ENCODE measurements around the gene RAB12.
"Not testable (repeated sequence)": the region's sequence is repeated elsewhere in the genome, so short reads cannot be mapped to it uniquely, and the experiment has no call there.

Gene RAB12

DNA sequence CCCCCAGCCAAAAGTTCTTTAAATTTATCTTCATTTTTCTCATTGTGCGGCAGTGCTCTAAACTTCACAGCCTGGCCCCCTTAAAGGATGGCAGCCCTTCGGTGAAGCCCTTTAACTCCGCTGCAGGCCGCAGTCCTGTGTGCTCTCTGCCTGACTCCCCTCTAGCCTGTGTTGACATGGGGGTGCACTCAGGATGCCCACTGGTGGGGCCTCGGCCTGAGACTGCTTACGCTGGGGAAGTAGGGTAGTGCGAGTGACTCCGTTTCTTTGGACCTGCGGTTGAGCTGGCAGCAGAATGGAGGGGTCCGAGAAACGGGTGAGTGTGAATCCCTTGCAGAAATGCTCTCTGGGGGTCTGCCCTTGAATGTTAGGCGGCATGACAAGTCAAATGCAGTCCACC lies 5.6 kb downstream of the RAB12 start:
- DNase-seq: no peak

DNA sequence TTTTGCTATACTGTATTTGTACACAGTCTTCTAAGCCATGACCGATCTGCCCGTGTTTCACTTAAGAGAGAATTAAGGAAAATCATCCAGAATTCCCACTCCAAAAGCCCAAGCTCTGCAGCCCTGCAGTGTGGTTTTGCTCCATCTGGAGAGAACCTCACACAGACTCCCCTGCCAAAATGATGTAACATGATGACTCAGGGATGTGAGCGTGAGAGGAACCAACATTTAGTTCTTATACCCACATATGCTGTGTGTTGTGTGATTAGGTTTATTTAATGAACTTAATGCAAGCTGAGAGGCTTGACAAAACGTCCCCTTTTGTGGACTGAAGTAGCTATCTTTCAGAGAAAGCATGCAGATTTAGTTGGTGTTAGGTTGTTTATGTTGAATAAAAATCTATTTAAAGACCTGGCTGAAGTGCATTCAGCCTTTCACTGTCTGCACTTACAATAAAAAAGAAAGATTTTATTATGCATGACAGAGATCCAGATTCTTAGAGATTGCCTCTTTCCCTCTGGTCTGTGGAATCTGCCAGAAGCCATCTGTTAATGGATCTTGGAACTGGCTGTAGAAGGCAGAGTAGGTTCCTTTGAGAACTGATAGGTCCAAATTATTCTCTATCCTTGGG lies 6.3 kb downstream of the RAB12 start:
- DNase-seq: peak in 1 of 2 experiments; percentile 45

DNA sequence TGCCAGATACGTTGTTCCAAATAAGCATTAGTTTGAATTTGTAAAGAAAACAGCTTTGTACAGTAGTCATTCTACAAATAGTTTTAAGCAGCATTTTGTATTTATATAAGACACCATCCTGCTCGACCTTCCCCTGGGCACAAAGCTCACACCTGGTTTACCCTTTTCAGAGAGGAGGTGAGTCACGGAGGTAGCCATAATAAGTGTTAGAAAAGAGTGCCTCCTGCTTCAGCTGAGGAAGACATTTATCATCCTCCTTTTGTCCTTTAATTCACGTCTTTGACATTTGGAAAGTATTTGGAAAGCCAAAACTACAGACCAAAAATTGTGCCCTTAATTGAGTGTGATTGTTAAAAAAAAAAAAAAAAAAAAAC lies 6.8 kb downstream of the RAB12 start:
- no peak for DNase-seq

DNA sequence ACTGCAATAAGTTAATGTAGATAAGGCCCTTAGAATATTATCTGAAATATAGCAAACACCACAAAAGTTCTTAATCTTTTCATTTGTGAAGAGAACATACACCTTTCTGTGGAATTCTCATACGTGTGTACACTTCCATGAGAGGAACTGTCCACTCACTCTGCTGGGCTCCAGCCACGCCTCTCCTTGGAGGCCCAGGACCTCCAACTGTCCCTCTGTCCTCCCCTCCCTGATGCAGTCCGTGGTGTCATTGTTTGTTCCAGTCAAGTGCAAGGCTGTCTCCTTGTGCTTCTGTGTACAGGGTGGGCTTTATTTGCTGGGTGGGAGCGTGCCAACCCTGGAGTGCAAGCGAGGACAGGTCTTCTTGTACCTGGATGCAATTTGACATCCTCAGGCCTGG lies 8.7 kb downstream of the RAB12 start:
- no peak for DNase-seq

DNA sequence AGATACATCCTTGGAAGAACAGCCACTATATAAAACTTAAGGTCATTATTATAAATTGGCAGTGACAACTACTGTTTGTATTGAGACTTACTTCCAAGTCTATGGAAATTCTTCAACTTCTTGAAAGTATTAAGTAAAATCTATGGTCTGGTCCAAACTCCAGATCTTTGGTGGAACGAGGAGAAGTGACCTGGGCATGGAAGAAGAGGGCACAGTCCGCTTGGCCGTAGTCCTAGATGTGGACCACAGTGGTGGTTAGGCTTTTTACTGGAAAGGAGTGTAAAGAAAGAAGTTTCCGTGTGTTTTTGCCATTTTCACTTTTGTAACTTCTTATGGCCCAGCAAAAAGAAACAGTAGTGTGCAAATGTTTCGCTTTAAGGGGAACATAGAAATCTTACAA lies 9.8 kb downstream of the RAB12 start:
- no peak for DNase-seq

DNA sequence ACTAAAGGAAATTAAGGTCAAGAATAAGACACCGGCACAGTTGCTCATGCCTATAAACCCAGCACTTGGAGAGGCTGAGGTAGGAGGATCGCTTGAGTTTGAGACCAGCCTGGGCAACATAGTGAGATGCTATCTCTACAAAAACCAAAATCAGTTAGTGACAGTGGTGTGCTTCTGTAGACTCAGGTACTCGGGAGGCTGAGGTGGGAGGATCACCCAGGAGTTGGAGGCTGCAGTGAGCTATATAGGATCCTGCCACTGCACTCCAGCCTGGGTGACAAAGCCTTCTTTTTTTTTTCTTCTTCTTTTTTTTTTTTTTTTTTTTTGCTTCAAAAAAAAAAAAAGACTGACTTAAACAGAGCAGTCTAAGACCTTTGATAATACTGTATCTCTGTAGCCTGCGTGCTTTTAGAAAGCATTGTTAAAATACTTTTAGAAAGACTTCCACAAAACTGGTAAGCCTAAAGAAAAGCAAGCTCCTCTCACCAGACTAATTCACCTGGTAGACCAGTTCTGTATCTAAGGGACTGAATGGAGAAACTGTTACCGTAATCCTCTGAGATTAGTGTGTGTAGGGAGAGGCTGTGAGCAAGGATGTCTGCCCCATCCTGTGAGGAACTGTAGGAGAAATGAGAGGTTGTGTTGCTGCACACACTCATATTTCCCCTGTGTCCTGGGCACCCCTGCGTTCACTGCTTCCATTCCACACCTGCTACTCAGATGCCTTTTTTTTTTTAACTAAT lies 10.8 kb downstream of the RAB12 start:
- DNase-seq: no peak

DNA sequence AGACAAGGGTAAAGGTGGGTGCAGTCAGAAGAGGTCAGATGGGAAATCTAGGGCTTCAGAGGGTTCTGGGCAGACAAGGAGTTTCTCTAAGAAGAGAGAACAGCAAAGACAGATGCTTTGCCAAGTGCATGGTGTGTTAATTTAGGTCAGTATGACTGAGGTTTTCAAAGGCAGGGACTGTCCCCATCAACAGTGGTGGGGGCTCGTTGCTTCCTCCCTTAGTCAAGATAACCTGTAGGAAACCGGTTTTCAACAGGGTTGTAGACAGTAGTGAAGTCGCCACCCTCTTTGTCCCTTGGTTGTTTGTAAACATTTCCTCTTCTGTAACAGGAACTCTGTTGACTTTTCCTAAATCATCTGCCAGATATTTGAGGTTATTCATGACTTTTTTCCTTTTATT lies 11.6 kb downstream of the RAB12 start:
- no peak for DNase-seq

DNA sequence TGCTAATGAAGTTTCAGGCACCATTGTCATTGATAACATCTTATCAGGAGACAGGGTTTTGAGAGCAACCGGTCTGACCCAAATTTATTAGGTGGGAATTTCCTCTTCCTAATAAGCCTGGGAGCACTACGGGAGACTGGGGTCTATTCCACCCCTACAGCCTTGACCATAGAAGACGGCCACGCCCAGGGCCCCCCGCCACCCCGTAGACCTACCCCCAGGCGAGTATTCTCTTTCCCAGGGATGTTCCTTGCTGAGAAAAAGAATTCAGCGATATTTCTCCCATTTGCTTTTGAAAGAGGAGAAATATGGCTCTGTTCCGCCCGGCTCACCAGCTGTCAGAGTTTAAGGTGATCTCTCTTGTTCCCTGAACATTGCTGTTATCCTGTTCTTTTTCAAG lies 13.4 kb downstream of the RAB12 start:
- DNase-seq: not testable (repeated sequence)

DNA sequence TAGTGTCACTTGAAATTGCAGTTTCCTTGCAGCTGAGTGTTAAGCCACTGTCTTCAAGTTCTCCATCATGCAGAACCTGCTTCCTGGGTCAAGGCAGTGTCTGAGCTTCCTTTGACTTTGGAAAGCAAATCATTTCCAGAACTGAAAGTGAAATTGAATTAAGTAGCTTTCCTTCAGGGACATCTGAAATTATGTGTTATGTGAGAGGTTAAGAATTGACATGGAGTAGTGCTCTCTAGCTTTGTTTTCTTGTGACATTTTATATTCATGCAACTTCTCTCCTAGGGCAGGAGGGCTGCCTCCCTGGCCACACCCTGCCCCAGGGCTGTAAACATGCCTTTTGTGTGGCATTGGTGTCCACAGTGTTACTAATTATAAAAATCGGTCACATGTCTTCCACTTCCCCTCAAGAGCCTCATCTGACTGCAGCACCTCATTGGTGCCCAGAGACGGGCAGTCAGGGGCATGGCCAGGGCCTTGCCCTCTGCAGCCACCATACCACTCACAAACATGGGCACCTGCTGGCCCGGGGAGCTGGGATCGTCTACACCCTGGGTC lies 14.4 kb downstream of the RAB12 start:
- DNase-seq: no peak

DNA sequence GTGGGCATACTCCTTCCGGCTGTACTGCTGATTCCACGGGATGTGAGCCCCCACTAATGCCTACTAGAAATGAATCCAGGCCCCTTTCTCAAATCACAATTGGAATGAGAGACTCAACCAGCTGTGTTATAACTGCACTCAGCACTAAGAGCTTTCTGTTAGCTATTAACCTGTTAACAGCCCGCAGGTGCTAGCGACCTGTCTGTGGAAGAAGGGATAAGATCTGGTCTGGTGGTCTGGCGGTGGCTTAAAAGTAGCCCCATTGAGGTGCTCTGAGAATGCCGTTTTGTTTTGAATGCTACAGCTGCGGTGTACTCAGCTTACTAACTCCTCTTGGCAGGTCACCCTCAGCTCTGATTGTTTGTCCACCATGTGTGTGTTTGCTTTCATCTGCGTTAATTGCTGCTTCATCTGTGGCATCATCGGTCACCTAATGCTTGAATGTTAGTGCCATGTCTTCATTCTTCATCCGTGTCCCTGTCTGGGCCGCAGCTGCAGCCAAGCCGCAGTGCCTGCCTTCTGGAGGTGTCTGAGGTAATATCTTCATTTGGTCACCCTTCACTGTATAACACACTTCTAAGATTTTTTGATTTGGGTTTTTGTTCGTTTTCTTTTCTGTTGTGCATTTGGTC lies 16.3 kb downstream of the RAB12 start:
- DNase-seq: no peak

DNA sequence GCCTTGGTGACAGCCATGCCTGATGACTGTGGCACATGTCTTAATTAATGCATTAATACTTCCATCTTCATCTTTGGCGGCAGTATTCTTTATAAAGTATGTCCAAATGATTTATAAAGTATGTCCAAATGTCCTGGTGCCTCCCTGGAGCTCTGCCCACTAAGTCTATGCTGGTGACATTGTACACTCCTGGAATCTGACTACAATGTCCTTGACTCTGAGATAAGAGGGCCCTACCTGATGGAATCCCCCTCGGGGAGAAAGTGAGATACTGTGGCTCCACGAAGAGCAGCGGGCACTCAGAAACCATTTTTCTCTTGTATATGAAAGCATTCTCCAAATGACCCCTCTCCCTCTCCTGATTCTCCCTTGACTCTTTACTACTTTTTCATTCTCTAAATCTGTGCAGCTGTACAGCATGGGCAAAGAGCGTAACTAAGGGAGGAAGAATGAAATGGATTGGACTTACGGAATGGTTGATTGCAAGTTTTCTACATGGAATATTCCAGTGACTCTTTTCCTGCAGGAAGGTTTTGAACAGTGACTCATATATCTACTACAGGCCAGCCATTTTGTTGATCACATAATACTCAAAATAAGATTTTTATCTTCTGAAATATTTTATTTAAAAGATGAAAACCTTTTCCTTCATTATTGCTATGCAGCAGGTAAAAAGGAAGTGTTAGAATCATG lies 17.3 kb downstream of the RAB12 start:
- no peak for DNase-seq

DNA sequence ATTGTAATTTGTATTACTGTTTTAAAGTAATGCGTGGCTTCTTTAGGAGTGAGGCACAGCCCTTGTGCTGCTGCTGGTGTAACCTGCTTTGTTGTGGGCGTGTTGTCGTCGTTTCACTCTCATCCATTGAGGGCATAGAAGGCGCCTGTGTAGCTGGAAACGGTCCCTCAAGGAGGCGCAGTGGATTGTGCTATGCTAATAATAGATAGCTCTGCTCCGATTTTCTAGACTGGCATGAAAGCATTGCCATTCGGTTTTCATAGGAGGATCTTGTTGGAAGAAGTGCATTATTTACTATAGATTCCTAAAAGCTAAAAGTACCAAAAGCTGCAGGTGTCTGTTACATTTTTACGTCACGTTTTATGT lies 17.9 kb downstream of the RAB12 start:
- no peak for DNase-seq

DNA sequence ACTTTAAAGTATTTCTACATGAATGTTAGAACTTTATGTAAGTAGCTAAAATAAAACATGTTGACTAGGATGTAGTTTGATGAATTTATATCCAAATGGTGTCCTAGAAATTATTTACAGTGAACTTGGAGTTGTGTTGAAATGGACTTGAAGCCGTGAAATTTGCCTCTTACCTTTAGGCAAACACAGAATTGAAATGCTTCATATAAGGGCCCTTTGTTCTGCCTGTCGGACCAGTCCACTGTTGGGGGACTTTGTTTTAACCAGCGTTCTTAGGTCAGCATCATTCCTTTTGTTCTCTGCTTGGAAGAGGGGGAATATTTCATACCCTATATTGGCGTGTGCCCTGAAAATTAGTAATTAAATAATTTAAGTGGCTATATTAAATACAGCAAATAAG lies 18.3 kb downstream of the RAB12 start:
- DNase-seq: no peak

DNA sequence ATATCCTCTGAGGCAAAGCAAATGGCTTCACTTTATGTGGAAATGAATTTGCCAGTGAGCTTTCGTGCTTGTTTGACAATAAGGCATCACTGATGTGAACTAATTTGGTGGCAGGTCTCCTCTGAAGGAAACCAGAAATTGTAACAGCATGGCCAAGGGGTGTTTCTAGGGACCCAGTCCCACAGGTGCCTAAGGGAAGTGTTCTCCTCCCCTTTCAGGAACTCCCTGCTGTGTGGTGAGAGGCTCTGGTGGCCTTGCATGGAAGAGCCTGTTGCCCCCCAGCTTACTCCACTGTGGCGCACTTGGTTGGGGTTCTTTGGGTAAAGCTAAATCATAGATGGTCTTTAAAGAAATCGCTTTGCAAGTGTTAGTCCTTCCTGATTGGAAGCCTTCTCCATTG lies 20.4 kb downstream of the RAB12 start:
- DNase-seq: no peak

DNA sequence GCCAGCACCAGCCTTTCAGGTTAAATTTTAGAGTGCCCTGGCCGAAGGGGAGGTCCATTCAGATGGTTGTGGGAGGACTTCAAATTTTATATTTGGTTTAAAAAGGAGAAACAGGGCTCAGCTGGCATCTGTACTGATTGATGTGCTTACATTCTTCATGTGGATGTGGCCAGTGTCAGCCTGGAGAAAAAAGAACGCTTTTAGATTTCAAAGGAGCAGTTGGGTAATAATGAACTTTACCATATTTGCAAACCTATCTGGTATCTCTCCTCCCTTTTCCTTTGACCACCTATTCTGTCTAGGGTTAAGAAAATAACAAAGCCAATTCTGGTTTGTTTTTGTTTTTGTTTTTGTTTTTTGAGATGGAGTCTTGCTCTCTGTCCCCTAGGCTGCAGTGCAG lies 21.3 kb downstream of the RAB12 start:
- no peak for DNase-seq

DNA sequence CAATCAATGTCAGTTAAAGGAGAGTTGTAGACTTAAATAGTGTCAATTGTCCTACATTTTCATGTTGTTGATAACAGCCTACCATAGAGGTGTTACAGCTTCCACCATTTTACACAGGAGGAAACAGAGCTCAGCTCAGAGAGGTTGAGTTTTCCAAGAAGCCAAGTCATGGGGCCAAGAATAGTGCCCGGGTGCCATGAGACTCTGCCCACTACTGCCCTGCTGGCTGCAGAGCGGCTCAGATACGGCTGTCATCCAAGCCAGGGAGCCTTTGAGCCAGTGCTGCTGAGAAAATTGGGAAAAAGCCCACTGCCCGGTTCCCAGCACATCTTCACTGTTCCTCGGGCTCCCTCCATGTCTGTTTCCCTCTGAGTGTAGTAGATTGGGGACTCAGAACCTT lies 22.0 kb downstream of the RAB12 start:
- DNase-seq: no peak

DNA sequence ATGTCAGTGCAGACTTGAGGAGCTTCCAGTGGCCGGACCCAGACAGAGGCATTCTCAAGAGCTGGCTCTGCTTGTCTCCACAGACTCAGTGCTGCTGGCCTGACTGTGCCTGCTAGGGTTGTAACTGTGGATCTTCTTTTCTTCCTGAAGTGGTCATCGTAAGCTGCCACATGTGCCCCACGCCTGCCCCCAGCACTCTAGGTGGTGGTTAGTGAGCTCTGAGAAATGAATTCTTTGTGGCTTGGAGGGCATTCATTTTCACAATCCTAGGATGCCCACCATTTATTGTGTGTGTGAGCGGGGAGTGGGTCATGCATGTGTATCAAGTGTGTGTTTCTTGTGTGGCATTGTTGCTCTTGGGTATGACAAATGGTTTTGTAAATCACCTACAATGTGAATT lies 23.1 kb downstream of the RAB12 start:
- no peak for DNase-seq

DNA sequence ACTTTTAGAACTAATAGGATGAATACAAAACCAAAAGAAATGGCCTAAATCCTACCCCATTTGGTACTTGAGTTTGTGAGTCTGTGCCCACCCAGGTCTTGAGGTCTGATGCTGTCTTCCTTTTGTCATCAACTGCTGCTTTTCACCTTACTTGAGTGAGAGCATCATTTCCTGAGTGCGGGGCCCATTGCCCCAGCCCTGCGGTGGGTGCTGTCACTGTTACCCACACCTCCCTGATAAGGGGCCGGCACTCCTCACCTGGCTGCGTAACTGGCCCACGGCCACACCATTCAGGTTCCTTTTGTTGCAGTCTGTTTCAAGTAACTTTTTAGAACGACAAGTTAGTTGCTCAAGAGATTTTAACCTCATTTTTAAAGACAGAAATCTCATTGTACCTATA lies 25.3 kb downstream of the RAB12 start:
- DNase-seq: no peak

DNA sequence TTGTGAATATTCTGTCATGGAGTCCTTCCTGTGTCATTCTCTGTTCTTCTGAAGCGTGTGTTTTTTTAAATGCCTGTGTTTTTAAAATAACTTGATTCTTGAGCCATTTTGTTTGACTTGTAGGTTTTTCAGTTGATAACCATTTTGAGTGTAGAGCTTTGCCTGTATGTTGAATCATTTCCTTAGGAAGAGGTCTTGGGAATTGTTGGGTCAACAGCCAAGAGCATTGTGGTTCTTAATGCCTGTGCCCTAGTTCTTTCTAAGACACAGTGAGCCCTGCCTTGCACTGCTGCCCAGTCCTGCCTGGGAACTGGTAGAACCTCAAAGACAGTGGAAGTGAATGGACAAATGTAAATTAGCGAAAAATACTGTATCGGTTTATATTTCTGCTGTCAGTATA lies 25.9 kb downstream of the RAB12 start:
- DNase-seq: no peak

DNA sequence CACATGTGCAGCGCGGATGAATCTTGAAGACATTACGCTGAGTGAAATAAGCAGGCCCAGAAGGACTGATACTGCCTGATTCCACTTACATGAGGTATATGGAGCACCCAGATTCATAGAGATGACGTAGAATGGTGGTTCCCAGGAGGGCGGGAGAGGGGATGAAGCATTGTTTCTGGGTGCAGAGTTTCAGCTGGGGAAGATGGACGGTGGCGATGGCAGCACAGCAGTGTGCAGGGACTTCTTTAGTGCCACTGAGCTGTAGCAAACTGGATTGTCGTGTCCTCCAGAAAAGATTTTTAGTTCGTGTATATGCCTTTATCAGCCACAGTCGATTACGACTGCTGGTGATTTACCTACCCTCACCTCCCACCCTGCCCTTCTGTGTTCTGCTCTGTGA lies 30.5 kb downstream of the RAB12 start:
- no peak for DNase-seq

DNA sequence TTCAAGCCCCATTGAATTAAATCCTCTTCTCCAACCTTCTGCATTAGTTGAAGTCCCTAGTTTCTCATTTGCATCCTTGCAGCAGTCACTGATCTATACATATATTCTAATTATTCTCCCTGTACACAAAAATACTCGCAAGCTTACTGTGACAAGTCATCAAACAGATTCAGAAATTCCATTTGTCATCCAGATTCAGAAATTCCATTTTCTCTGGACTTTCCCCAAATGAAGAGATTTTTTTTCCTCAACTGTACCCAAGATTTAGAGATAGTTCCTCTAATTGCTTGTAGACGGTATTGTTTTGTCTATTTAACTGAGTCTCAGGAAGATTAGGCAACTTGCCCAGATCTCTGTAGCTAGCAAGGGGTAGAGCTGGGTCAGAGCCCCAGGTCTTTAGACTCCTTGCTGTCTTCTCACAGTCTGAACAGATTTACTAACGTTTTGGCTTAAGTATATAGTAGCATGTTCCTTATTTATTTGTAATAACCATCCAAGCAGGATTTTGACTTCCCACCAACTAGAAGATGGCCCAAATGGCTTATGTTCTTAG lies 34.2 kb downstream of the RAB12 start:
- DNase-seq: no peak

DNA sequence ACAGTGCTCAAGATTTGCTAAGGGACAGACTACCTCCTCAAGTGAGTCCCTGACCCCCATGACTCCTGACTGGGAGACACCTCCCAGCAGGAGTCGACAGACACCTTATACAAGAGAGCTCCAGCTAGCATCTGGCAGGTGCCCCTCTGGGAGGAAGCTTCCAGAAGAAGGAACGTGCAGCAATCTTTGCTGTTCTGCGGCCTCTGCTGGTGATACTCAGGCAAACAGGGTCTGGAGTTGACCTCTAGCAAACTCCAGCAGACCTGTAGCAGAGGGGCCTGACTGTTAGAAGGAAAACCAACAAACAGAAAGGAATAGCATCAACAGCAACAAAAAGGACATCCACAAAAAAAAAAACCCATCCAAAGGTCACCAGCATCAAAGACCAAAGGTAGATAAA lies 38.1 kb downstream of the RAB12 start:
- DNase-seq: not testable (repeated sequence)

All from NCI-H187 (cell line).